Hepatocyte (in vitro differentiated cells): ENCODE data around the gene AKR7A3. TPM values are rescaled to one million over a fixed set of nuclear protein-coding genes. Genes with fewer than 3 reads are reported as not detected.

Experiments
- DNase-seq: peaks from one replicate; pipeline ENCODE4 v3.0.0-alpha.2; 2016; ENCODE audit warnings: low spot score
- H2AFZ ChIP-seq: fragments of 200-600 bp; sonication (generic); 2 replicates; pipeline ENCODE4 v1.6.0; 2016; ENCODE audit warnings: antibody characterized with exemption, mild to moderate bottlenecking
- H3K27ac ChIP-seq: fragments of 200-600 bp; sonication (generic); 2 replicates; pipeline ENCODE4 v1.5.1; 2016; ENCODE audit warnings: mild to moderate bottlenecking
- H3K27me3 ChIP-seq: fragments of 200-600 bp; sonication (generic); 2 replicates; pipeline ENCODE4 v1.6.1; 2016
- H3K36me3 ChIP-seq: fragments of 200-600 bp; sonication (generic); replicated peaks from 2 replicates; pipeline ENCODE4 v1.5.1; 2016; ENCODE audit warnings: low read depth; ENCODE audit not compliant: insufficient read depth
- H3K4me1 ChIP-seq: fragments of 200-600 bp; sonication (generic); 2 replicates; pipeline ENCODE4 v1.5.1; 2016; ENCODE audit warnings: mild to moderate bottlenecking, moderate library complexity; ENCODE audit not compliant: insufficient read depth
- H3K4me2 ChIP-seq: fragments of 200-600 bp; sonication (generic); 2 replicates; pipeline ENCODE4 v1.6.0; 2016
- H3K4me3 ChIP-seq: fragments of 200-600 bp; sonication (generic); 2 replicates; pipeline ENCODE4 v1.5.1; 2016; ENCODE audit warnings: mild to moderate bottlenecking
- H3K79me2 ChIP-seq: fragments of 200-600 bp; sonication (generic); 2 replicates; pipeline ENCODE4 v1.6.0; 2017; ENCODE audit warnings: mild to moderate bottlenecking
- H3K9me2 ChIP-seq: fragments of 200-600 bp; sonication (generic); replicated peaks from 2 replicates; pipeline ENCODE4 v1.6.0; 2017; ENCODE audit warnings: mild to moderate bottlenecking; ENCODE audit not compliant: insufficient read depth
- H3K9me3 ChIP-seq: fragments of 200-600 bp; sonication (generic); 2 replicates; pipeline ENCODE4 v1.5.1; 2016; ENCODE audit warnings: low read depth, mild to moderate bottlenecking
- H4K20me1 ChIP-seq: fragments of 200-600 bp; sonication (generic); 2 replicates; pipeline ENCODE4 v1.6.0; 2016; ENCODE audit warnings: mild to moderate bottlenecking; ENCODE audit not compliant: insufficient read depth, poor library complexity, severe bottlenecking
- EZH2 ChIP-seq: fragments of 200-600 bp; sonication (generic); IDR thresholded peaks from 2 replicates; pipeline ENCODE4 v1.6.1; 2016; ENCODE audit warnings: antibody characterized with exemption, mild to moderate bottlenecking, borderline replicate concordance
- EZH2phosphoT487 ChIP-seq: fragments of 200-600 bp; sonication (generic); IDR thresholded peaks from one replicate; pipeline ENCODE4 v1.6.1; 2018; ENCODE audit warnings: antibody characterized with exemption, mild to moderate bottlenecking, low read depth, moderate library complexity; ENCODE audit not compliant: unreplicated experiment, severe bottlenecking
- WGBS: methylation state at CpG from one replicate; pipeline ENCODE4 v1.1.6; 2016; ENCODE audit warnings: low lambda C conversion rate; ENCODE audit errors: missing lambda C conversion rate; 5-methylcytosine and 5-hydroxymethylcytosine counted together
- polyA plus RNA-seq: library from polyadenylated mRNA; unstranded; fragments of >200 nt; fragmentation: Nextera tagmentation; extraction: Ambion mirVana; gene quantifications from 2 replicates; pipeline ENCODE4 v1.2.1, GENCODE V29; 2016
- total RNA-seq: library from RNA; depleted of rRNA; stranded (reverse); fragments of >200 nt; gene quantifications from 2 replicates; pipeline ENCODE4 v1.2.3, GENCODE V29; 2014
- TF ChIP-seq, protein P1 (sequence below): fragments of 200-600 bp; sonication (generic); IDR thresholded peaks from 2 replicates; pipeline ENCODE4 v1.5.1; 2016; ENCODE audit warnings: antibody characterized with exemption, mild to moderate bottlenecking; ENCODE audit not compliant: poor library complexity

Gene AKR7A3
- total and polyA plus RNA-seq, 2 experiments from 2014 or later = 1.5 to 2.3 TPM

DNA sequence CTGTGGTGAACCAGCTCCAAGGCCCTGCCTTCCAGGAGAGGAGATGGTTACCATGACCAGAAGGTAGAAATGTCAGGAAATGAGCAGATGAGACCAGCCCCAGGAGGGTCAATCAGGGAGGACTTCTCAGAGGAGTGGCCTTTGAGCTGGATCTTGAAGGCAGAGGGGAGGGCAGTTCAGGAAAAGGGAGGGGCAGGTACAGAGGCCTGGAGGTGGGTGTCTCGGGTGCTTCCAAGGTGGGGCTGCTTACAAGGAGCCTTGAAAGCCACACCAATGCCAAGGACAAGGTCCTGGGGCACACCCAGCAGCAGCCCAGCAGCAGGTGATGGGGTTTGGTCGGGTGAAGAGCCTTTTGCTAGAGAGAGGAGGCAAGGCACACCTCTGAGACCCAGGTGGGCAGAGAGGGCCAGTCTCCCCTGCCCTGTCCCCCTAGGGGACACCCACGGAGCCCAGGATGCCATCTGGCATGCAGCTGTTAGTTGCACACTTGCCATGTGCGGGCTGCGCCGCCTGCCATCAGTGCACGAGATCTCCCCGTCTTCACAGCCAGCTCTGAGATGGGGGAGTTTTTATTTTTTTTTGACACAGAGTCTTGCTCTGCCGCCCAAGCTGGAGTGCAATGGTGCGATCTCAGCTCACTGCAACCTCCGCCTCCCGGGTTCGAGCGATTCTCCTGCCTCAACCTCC, 42.0 kb upstream of the AKR7A3 start:
- Histone ChIP-seq H3K4me1 (no peaks in the 10 kb centered on the region), H3K79me2 (no peaks in the 10 kb centered on the region), H3K9me3 (no peaks in the 10 kb centered on the region), H3K36me3 (no peaks in the 10 kb centered on the region), H3K9me2 (no peaks in the 10 kb centered on the region), H4K20me1 (no peaks in the 10 kb centered on the region), H2AFZ (no peak overlapping the region), H3K4me2 (no peak overlapping the region), H3K27me3 (no peaks in the 10 kb centered on the region), H3K4me3 (no peak overlapping the region), H3K27ac (no peak overlapping the region)
- TF ChIP-seq EZH2 = no peak
- TF ChIP-seq, protein P1, sequence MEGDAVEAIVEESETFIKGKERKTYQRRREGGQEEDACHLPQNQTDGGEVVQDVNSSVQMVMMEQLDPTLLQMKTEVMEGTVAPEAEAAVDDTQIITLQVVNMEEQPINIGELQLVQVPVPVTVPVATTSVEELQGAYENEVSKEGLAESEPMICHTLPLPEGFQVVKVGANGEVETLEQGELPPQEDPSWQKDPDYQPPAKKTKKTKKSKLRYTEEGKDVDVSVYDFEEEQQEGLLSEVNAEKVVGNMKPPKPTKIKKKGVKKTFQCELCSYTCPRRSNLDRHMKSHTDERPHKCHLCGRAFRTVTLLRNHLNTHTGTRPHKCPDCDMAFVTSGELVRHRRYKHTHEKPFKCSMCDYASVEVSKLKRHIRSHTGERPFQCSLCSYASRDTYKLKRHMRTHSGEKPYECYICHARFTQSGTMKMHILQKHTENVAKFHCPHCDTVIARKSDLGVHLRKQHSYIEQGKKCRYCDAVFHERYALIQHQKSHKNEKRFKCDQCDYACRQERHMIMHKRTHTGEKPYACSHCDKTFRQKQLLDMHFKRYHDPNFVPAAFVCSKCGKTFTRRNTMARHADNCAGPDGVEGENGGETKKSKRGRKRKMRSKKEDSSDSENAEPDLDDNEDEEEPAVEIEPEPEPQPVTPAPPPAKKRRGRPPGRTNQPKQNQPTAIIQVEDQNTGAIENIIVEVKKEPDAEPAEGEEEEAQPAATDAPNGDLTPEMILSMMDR = no peak
- TF ChIP-seq EZH2phosphoT487 = no peak
- no peak for DNase-seq
- 90% methylated on average over 13 of the region's 14 CpGs for WGBS

DNA sequence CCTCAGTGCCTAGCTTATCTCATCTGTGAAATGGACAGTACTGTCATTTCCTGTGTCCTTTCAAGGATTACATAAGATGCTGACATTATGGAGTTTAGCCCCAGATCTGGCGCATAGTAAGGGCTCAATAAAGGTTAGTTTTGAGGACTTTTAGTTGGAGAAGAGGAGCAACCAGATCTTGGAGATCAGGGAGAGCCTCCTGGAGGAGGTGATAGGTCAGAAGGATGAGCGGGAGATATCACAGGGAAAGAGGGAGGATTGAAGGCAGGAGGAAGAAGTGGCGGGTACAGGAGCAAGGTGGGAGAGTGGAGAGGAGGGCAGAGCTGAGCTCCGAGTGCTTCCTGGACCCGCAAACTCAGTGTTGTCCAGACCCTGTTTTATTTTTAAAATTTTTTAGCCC, 41.0 kb upstream of the AKR7A3 start:
- H3K9me2 ChIP-seq = no peaks in the 10 kb centered on the region
- H3K27ac ChIP-seq = no peak overlapping the region
- H2AFZ ChIP-seq = no peak overlapping the region
- H3K27me3 ChIP-seq = no peaks in the 10 kb centered on the region
- H3K4me3 ChIP-seq = no peak overlapping the region
- WGBS = 95% methylated on average over 5 of the region's 5 CpGs
- no peak for TF ChIP-seq EZH2
- no peaks in the 10 kb centered on the region for H4K20me1 ChIP-seq
- no peak for DNase-seq
- H3K36me3 ChIP-seq = no peaks in the 10 kb centered on the region
- no peak overlapping the region for H3K4me2 ChIP-seq
- no peaks in the 10 kb centered on the region for H3K79me2 ChIP-seq
- H3K9me3 ChIP-seq = no peaks in the 10 kb centered on the region
- no peaks in the 10 kb centered on the region for H3K4me1 ChIP-seq

DNA sequence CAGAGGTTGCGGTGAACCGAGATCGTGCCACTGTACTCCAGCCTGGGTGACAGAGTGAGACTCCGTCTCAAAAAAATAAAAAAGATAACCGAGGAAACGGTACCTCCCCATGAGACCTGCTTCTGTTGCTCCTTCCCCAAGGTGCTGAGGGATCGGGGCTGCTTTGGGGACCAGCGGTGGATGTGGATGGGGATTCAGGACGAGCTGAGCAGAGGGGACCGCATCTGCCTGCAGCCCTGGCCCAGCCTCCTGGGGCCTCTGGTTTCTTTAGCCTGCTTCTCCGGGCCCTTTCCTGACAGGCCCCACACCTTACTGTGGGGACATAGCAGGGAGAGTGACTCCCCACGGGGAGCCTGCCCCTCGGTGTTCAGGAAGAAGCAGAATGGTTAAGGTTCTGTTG, 40.6 kb upstream of the AKR7A3 start:
- Histone ChIP-seq H3K9me3 (no peaks in the 10 kb centered on the region), H3K4me2 (no peak overlapping the region), H3K4me1 (no peaks in the 10 kb centered on the region), H2AFZ (no peak overlapping the region), H3K27ac (no peak overlapping the region), H3K36me3 (no peaks in the 10 kb centered on the region), H3K4me3 (no peak overlapping the region), H3K79me2 (no peaks in the 10 kb centered on the region), H4K20me1 (no peaks in the 10 kb centered on the region), H3K9me2 (no peaks in the 10 kb centered on the region), H3K27me3 (no peaks in the 10 kb centered on the region)
- TF ChIP-seq, protein P1 = no peak
- TF ChIP-seq EZH2 (no peak), EZH2phosphoT487 (no peak)
- DNase-seq = no peak
- WGBS = 91% methylated on average over 13 of the region's 13 CpGs

DNA sequence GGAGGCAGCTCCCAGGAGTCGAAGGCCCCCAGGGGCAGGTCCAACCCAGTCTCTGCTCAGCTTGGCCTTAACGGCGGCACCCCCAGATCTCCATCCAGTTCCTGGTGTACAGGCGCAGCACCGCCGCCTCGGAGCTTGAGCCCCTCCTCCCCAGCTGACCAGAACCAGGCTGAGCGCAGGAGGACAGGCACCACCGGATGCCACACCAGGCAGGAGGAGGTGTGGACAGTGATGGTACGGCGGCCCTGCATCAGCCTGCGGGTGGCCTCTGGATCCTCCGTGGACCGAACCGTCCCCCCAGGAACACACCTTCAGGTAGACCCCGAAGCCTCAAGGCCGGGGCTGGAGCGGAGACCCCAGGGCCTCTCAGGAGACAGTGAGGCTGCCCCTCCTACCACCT, 39.9 kb upstream of the AKR7A3 start:
- Histone ChIP-seq H3K4me3 (no peak overlapping the region), H3K9me3 (no peaks in the 10 kb centered on the region), H3K4me2 (no peak overlapping the region), H3K79me2 (no peaks in the 10 kb centered on the region), H3K36me3 (no peaks in the 10 kb centered on the region), H2AFZ (no peak overlapping the region), H3K27ac (no peak overlapping the region), H3K4me1 (no peaks in the 10 kb centered on the region), H3K9me2 (no peaks in the 10 kb centered on the region), H4K20me1 (no peaks in the 10 kb centered on the region), H3K27me3 (no peaks in the 10 kb centered on the region)
- 95% methylated on average over 18 of the region's 18 CpGs for WGBS
- no peak for DNase-seq
- TF ChIP-seq, protein P1 = no peak
- TF ChIP-seq EZH2 (no peak), EZH2phosphoT487 (no peak)
